Hepatocyte (in vitro differentiated cells): Measurements from ENCODE around the gene NEK1. TPM values are rescaled to one million over a fixed set of nuclear protein-coding genes. Genes with fewer than 3 reads are reported as not detected.
A peak's percentile ranks its signal among the peaks of the same experiment; 100 is the strongest.

Experiments
- DNase-seq: peaks from one replicate; pipeline ENCODE4 v3.0.0-alpha.2; 2016; ENCODE audit warnings: low spot score
- H2AFZ ChIP-seq: fragments of 200-600 bp; sonication (generic); 2 replicates; pipeline ENCODE4 v1.6.0; 2016; ENCODE audit warnings: antibody characterized with exemption, mild to moderate bottlenecking
- H3K27ac ChIP-seq: fragments of 200-600 bp; sonication (generic); 2 replicates; pipeline ENCODE4 v1.5.1; 2016; ENCODE audit warnings: mild to moderate bottlenecking
- H3K27me3 ChIP-seq: fragments of 200-600 bp; sonication (generic); 2 replicates; pipeline ENCODE4 v1.6.1; 2016
- H3K36me3 ChIP-seq: fragments of 200-600 bp; sonication (generic); replicated peaks from 2 replicates; pipeline ENCODE4 v1.5.1; 2016; ENCODE audit warnings: low read depth; ENCODE audit not compliant: insufficient read depth
- H3K4me1 ChIP-seq: fragments of 200-600 bp; sonication (generic); 2 replicates; pipeline ENCODE4 v1.5.1; 2016; ENCODE audit warnings: mild to moderate bottlenecking, moderate library complexity; ENCODE audit not compliant: insufficient read depth
- H3K4me2 ChIP-seq: fragments of 200-600 bp; sonication (generic); 2 replicates; pipeline ENCODE4 v1.6.0; 2016
- H3K4me3 ChIP-seq: fragments of 200-600 bp; sonication (generic); 2 replicates; pipeline ENCODE4 v1.5.1; 2016; ENCODE audit warnings: mild to moderate bottlenecking
- H3K79me2 ChIP-seq: fragments of 200-600 bp; sonication (generic); 2 replicates; pipeline ENCODE4 v1.6.0; 2017; ENCODE audit warnings: mild to moderate bottlenecking
- H3K9me2 ChIP-seq: fragments of 200-600 bp; sonication (generic); replicated peaks from 2 replicates; pipeline ENCODE4 v1.6.0; 2017; ENCODE audit warnings: mild to moderate bottlenecking; ENCODE audit not compliant: insufficient read depth
- H3K9me3 ChIP-seq: fragments of 200-600 bp; sonication (generic); 2 replicates; pipeline ENCODE4 v1.5.1; 2016; ENCODE audit warnings: low read depth, mild to moderate bottlenecking
- H4K20me1 ChIP-seq: fragments of 200-600 bp; sonication (generic); 2 replicates; pipeline ENCODE4 v1.6.0; 2016; ENCODE audit warnings: mild to moderate bottlenecking; ENCODE audit not compliant: insufficient read depth, poor library complexity, severe bottlenecking
- EZH2 ChIP-seq: fragments of 200-600 bp; sonication (generic); IDR thresholded peaks from 2 replicates; pipeline ENCODE4 v1.6.1; 2016; ENCODE audit warnings: antibody characterized with exemption, mild to moderate bottlenecking, borderline replicate concordance
- EZH2phosphoT487 ChIP-seq: fragments of 200-600 bp; sonication (generic); IDR thresholded peaks from one replicate; pipeline ENCODE4 v1.6.1; 2018; ENCODE audit warnings: antibody characterized with exemption, mild to moderate bottlenecking, low read depth, moderate library complexity; ENCODE audit not compliant: unreplicated experiment, severe bottlenecking
- WGBS: methylation state at CpG from one replicate; pipeline ENCODE4 v1.1.6; 2016; ENCODE audit warnings: low lambda C conversion rate; ENCODE audit errors: missing lambda C conversion rate; 5-methylcytosine and 5-hydroxymethylcytosine counted together
- polyA plus RNA-seq: library from polyadenylated mRNA; unstranded; fragments of >200 nt; fragmentation: Nextera tagmentation; extraction: Ambion mirVana; gene quantifications from 2 replicates; pipeline ENCODE4 v1.2.1, GENCODE V29; 2016
- total RNA-seq: library from RNA; depleted of rRNA; stranded (reverse); fragments of >200 nt; gene quantifications from 2 replicates; pipeline ENCODE4 v1.2.3, GENCODE V29; 2014
- TF ChIP-seq, protein P1 (sequence below): fragments of 200-600 bp; sonication (generic); IDR thresholded peaks from 2 replicates; pipeline ENCODE4 v1.5.1; 2016; ENCODE audit warnings: antibody characterized with exemption, mild to moderate bottlenecking; ENCODE audit not compliant: poor library complexity

Gene NEK1
- total and polyA plus RNA-seq, 2 experiments from 2014 or later, result 7.8 to 10.4 TPM

DNA sequence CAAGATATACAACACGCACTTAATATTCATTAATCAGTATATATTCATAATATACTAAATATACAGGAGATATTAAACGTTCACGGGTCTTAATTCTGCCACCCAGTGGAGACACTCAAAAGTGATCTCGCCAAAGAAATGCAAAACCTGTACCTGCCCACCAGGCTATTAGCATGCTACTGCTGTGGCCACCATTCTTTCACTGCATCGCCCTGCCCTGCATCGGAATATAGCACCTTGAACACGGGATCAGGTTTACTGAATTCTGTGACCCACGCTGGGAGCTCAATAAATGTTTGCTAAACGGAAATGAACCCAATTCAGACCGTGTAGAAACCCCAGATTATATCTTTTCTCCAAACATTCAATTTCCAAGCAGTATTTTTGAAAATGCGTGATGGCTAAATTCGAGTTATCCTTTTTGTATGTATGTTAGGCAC is 7.2 kb upstream of the NEK1 start:
- Histone ChIP-seq H3K36me3 (peaks cover 3% of the 10 kb centered on the region), H3K79me2 (peaks cover 37% of the 10 kb centered on the region), H3K27ac (peak overlapping the region; percentile 97), H3K4me2 (peak overlapping the region; percentile 84), H2AFZ (peak overlapping the region; percentile 55), H3K9me3 (no peaks in the 10 kb centered on the region), H3K4me3 (peak overlapping the region; percentile 48), H4K20me1 (no peaks in the 10 kb centered on the region), H3K4me1 (no peaks in the 10 kb centered on the region), H3K27me3 (no peaks in the 10 kb centered on the region), H3K9me2 (no peaks in the 10 kb centered on the region)
- TF ChIP-seq EZH2phosphoT487, result no peak
- TF ChIP-seq, protein P1, sequence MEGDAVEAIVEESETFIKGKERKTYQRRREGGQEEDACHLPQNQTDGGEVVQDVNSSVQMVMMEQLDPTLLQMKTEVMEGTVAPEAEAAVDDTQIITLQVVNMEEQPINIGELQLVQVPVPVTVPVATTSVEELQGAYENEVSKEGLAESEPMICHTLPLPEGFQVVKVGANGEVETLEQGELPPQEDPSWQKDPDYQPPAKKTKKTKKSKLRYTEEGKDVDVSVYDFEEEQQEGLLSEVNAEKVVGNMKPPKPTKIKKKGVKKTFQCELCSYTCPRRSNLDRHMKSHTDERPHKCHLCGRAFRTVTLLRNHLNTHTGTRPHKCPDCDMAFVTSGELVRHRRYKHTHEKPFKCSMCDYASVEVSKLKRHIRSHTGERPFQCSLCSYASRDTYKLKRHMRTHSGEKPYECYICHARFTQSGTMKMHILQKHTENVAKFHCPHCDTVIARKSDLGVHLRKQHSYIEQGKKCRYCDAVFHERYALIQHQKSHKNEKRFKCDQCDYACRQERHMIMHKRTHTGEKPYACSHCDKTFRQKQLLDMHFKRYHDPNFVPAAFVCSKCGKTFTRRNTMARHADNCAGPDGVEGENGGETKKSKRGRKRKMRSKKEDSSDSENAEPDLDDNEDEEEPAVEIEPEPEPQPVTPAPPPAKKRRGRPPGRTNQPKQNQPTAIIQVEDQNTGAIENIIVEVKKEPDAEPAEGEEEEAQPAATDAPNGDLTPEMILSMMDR, result peak; percentile 61
- 4% methylated on average over 12 of the region's 12 CpGs for WGBS
- DNase-seq, result peak; percentile 82

DNA sequence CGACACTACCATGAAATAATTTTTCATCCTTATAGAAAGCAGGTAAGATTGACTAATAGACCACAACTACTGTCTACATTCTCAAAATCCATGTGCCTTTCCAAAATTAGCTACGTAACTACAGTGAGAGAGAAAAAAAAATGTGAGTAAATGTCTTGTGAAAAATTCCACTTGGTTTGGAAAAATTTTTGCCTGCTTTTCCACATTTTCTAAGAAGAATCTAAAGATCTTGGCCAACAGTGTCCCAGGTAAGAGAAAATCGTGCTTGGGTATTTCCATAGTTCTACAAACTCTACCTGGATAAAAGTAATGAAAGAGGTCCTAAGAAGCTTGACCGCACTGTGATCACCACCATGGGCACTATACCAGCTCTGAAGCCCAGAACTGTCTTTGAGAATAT is 6.6 kb upstream of the NEK1 start:
- Histone ChIP-seq H3K36me3 (peaks cover 3% of the 10 kb centered on the region), H3K4me3 (peak overlapping the region; percentile 48), H4K20me1 (no peaks in the 10 kb centered on the region), H3K4me2 (peak overlapping the region; percentile 84), H3K4me1 (no peaks in the 10 kb centered on the region), H3K27ac (peak overlapping the region; percentile 97), H2AFZ (peak overlapping the region; percentile 55), H3K79me2 (peaks cover 31% of the 10 kb centered on the region), H3K9me3 (no peaks in the 10 kb centered on the region), H3K27me3 (no peaks in the 10 kb centered on the region), H3K9me2 (no peaks in the 10 kb centered on the region)
- 84% methylated on average over 4 of the region's 4 CpGs for WGBS
- TF ChIP-seq, protein P1, result no peak
- no peak for TF ChIP-seq EZH2
- no peak for DNase-seq

DNA sequence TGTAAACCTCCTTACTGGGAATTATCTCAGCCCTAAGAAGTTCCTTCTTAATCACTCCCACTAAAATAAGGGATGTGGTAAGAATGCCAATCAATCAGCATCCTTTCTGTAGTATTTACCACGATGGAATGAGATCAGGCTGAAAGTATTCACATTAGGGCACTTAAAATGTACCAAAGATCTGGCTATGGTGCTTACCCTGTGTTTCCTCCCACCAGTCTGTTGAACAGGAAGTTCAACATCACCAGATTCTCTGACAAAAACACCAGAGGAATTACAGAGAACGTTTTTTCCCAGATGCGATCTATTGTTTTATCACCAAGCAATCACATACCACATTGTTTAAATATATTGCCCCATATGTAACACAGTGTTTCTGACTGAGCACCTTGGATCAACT is 5.9 kb upstream of the NEK1 start:
- Histone ChIP-seq H3K27me3 (no peaks in the 10 kb centered on the region), H3K4me1 (no peaks in the 10 kb centered on the region), H3K4me2 (no peak overlapping the region), H3K9me3 (no peaks in the 10 kb centered on the region), H3K36me3 (no peaks in the 10 kb centered on the region), H3K27ac (no peak overlapping the region), H3K4me3 (no peak overlapping the region), H3K79me2 (peaks cover 24% of the 10 kb centered on the region), H4K20me1 (no peaks in the 10 kb centered on the region), H2AFZ (no peak overlapping the region), H3K9me2 (no peaks in the 10 kb centered on the region)
- DNase-seq, result no peak
- WGBS, result 59% methylated on average over 3 of the region's 3 CpGs
- TF ChIP-seq EZH2phosphoT487, result no peak
- TF ChIP-seq, protein P1, result no peak
- no peak for TF ChIP-seq EZH2

DNA sequence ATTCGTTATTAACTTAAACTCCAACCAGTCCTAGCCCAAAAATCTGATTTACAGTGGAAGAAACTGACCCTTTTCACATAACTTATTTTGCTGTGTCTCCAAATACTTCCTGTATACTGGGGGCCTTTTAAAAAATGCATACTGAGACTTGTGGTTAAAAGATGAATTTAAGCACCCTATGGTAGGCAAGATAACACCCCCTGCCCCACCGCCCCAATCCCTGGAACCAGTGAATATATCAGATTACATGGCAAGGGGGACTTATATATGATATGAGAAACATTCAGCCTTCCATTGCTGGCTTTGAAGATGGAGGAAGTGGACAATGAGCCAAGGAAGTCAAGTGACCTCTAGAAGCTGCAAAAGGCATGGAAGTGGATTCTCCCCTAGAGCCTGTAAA is 4.9 kb upstream of the NEK1 start:
- Histone ChIP-seq H3K4me3 (no peak overlapping the region), H3K27me3 (no peaks in the 10 kb centered on the region), H2AFZ (no peak overlapping the region), H4K20me1 (no peaks in the 10 kb centered on the region), H3K9me2 (no peaks in the 10 kb centered on the region), H3K9me3 (no peaks in the 10 kb centered on the region), H3K4me2 (no peak overlapping the region), H3K79me2 (peaks cover 15% of the 10 kb centered on the region), H3K36me3 (no peaks in the 10 kb centered on the region), H3K27ac (no peak overlapping the region), H3K4me1 (no peaks in the 10 kb centered on the region)
- 84% methylated on average over 2 of the region's 2 CpGs for WGBS
- DNase-seq, result no peak
- TF ChIP-seq EZH2, result no peak
- TF ChIP-seq, protein P1, result no peak
- no peak for TF ChIP-seq EZH2phosphoT487
